Uterus (tissue), 4 donors: ENCODE data around the gene NEMP1. TPM values are rescaled to one million over a fixed set of nuclear protein-coding genes. Genes with fewer than 3 reads are reported as not detected.

Experiments
- DNase-seq, 2 donors: peaks; one replicate each; pipeline ENCODE4 v3.0.0-alpha.2; 2019 to 2020
- H3K27ac ChIP-seq, 2 donors: fragments of 200-600 bp; sonication (generic); 1 replicate in 1 of 2; 2 replicates in 1 of 2; pipeline ENCODE4 v1.5.1; 2016 to 2018
- H3K27me3 ChIP-seq, 2 donors: fragments of 200-600 bp; sonication (generic); one replicate each; pipeline ENCODE4 v1.5.1; 2018 to 2019; ENCODE audit warnings: control low read depth in 1 of 2
- H3K36me3 ChIP-seq, 2 donors: fragments of 200-600 bp; sonication (generic); one replicate each; pipeline ENCODE4 v1.5.1; 2019; ENCODE audit warnings: control low read depth in 1 of 2
- H3K4me1 ChIP-seq, 2 donors: fragments of 200-600 bp; sonication (generic); one replicate each; pipeline ENCODE4 v1.5.1; 2018 to 2019; ENCODE audit warnings: control low read depth in 1 of 2
- H3K4me3 ChIP-seq, 2 donors: fragments of 200-600 bp; sonication (generic); 1 replicate in 1 of 2; 2 replicates in 1 of 2; pipeline ENCODE4 v1.5.1; 2018 to 2019; ENCODE audit warnings: mild to moderate bottlenecking in 1 of 2
- H3K9me3 ChIP-seq, 2 donors: fragments of 200-600 bp; sonication (generic); one replicate each; pipeline ENCODE4 v1.5.1; 2019; ENCODE audit warnings: control low read depth in 1 of 2
- POLR2A ChIP-seq, 2 donors: fragments of 450-650 bp; IDR thresholded peaks; one replicate each; pipeline ENCODE4 v1.6.1; 2016; ENCODE audit warnings: antibody characterized with exemption in 2 of 2, mild to moderate bottlenecking in 1 of 2, moderate library complexity in 1 of 2
- intact Hi-C: fragments of 100-400 bp; cut with DNase I; formaldehyde crosslinking; loops from one replicate; pipeline ENCODE4 v1.15.1; 2023; ENCODE audit warnings: low total_unique reads
- total RNA-seq, 4 donors: library from RNA; depleted of rRNA in 3 of 4; stranded (reverse); fragments of >200 nt in 3 of 4; gene quantifications; one replicate each; pipeline versions ENCODE4 v1.1.0 to v1.2.4, GENCODE V29; 2014 to 2023
- TF ChIP-seq, protein P1 (sequence below), 4 experiments: fragments of 200-600 bp in 2 of 4; fragments of 450-650 bp in 2 of 4; sonication (generic) in 2 of 4; IDR thresholded peaks; one replicate each; pipeline ENCODE4 v1.5.1; 2016 to 2019; ENCODE audit warnings: antibody characterized with exemption in 4 of 4, mild to moderate bottlenecking in 2 of 4, moderate library complexity in 1 of 4
- donor health status: DM: yes; HTN: yes; CAD: no.

The NEMP1 gene
- total RNA-seq, 4 donors from 2014 or later = 1.5 to 18.0 (median 9.9) TPM

DNA sequence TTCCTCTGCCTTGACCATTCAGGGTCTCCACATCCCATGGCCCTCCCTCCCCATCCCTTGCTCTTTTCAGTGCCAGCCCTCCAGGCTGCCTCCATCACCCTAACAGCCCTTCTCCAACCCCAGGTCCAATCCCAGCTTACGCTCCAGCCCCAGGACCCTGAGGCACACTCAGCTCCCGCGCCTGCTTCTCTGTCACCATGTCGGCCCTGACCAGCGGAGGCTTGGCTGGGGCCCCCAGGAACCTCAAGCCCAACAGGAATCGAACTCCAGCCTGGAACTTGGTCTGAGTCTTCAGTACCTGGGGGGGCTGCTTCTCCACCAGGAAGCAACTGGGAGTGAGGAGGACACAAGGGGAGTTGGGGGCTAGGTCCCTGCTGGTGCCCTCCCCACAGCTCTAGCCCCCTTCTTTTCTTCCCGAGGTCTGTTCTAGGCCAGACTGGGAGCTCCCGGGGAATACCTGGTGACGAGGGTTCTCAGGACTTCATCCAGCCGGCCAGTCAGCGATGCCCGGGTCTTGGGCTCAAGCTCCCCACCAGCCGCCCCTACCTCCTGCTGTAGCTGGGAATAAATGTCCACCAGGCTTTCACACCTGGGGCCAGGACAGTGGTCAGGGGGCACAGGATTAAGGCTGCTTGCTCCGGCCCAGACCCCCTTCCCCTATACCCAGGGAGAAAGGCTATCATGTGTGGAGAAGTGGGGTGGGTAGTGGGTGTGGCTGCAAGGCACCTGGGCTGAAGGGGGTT lies 26.6 kb upstream of the NEMP1 start:
- TF ChIP-seq, protein P1, sequence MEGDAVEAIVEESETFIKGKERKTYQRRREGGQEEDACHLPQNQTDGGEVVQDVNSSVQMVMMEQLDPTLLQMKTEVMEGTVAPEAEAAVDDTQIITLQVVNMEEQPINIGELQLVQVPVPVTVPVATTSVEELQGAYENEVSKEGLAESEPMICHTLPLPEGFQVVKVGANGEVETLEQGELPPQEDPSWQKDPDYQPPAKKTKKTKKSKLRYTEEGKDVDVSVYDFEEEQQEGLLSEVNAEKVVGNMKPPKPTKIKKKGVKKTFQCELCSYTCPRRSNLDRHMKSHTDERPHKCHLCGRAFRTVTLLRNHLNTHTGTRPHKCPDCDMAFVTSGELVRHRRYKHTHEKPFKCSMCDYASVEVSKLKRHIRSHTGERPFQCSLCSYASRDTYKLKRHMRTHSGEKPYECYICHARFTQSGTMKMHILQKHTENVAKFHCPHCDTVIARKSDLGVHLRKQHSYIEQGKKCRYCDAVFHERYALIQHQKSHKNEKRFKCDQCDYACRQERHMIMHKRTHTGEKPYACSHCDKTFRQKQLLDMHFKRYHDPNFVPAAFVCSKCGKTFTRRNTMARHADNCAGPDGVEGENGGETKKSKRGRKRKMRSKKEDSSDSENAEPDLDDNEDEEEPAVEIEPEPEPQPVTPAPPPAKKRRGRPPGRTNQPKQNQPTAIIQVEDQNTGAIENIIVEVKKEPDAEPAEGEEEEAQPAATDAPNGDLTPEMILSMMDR (IDR thresholded peaks at IDR 0.05) = no peak
- no peak for TF ChIP-seq POLR2A (IDR thresholded peaks at IDR 0.05)
- intact Hi-C loops = no loop called here
- no peaks in the 10 kb centered on the region for H3K36me3 ChIP-seq
- H3K4me1 ChIP-seq = peaks cover 0 to 5% of the 10 kb centered on the region in 2 donors
- no peaks in the 10 kb centered on the region for H3K9me3 ChIP-seq
- no peaks in the 10 kb centered on the region for H3K27me3 ChIP-seq
- no peak overlapping the region for H3K27ac ChIP-seq
- no peak overlapping the region for H3K4me3 ChIP-seq
- DNase-seq = no peak

DNA sequence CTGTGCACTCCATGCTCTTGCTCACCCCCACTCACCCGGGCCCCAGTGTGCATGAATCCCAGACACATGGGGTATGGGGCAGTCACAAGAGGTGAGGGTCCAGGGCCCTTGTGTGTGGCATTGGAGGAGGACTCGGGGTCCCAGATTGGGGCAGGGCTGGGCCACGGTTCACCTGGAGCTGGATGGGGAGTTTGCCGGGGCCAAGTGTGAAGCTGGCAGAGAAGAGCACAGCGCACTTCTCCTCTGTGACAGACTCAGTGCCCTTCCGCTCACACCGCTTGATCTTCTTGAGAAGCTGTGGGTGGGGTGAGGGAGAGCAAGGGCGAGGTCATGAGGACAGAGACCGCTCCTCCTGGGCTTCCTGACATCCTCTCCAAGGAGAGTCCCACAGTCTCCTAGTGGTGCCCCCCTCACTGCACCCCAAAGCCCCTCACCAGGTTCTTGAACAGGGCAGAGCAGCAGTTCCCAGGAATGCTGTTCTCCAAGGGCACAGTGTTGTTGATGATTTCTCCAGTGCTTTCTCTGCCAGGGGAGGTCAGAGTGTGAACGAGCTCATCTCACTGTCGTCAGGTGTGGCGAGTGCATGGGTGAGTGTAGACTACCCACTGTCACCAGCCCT lies 25.8 kb upstream of the NEMP1 start:
- intact Hi-C loops = no loop called here
- Histone ChIP-seq H3K9me3 (no peaks in the 10 kb centered on the region), H3K36me3 (no peaks in the 10 kb centered on the region), H3K4me1 (peaks cover 0 to 5% of the 10 kb centered on the region in 2 donors), H3K27me3 (no peaks in the 10 kb centered on the region), H3K4me3 (no peak overlapping the region), H3K27ac (no peak overlapping the region)
- DNase-seq = no peak
- TF ChIP-seq POLR2A (IDR thresholded peaks at IDR 0.05) = no peak
- TF ChIP-seq, protein P1 (IDR thresholded peaks at IDR 0.05) = no peak

DNA sequence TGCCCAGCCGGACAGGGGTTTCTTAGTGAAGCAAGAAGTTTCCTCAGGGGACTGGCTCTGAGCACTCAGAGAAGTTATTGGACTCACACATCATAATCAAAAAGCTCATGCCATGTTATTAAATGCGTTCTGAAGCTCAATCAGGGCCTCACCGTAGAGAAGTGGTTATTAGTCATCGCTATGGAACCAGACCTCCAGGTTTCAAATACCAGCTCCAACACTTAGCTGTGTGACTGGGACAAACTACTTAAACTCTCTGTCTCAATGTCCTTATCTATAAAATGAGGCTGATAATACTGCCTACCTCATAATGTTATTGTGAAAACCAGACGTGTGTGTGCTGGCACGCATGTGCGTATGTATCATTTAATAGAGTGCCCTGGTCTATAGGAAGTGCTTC lies 25.3 kb upstream of the NEMP1 start:
- no peak for DNase-seq
- no peaks in the 10 kb centered on the region for H3K4me1 ChIP-seq
- H3K4me3 ChIP-seq = no peak overlapping the region
- intact Hi-C loops = no loop called here
- no peaks in the 10 kb centered on the region for H3K36me3 ChIP-seq
- H3K27me3 ChIP-seq = no peaks in the 10 kb centered on the region
- no peak overlapping the region for H3K27ac ChIP-seq
- TF ChIP-seq, protein P1 (IDR thresholded peaks at IDR 0.05) = no peak
- no peak for TF ChIP-seq POLR2A (IDR thresholded peaks at IDR 0.05)
- H3K9me3 ChIP-seq = no peaks in the 10 kb centered on the region

DNA sequence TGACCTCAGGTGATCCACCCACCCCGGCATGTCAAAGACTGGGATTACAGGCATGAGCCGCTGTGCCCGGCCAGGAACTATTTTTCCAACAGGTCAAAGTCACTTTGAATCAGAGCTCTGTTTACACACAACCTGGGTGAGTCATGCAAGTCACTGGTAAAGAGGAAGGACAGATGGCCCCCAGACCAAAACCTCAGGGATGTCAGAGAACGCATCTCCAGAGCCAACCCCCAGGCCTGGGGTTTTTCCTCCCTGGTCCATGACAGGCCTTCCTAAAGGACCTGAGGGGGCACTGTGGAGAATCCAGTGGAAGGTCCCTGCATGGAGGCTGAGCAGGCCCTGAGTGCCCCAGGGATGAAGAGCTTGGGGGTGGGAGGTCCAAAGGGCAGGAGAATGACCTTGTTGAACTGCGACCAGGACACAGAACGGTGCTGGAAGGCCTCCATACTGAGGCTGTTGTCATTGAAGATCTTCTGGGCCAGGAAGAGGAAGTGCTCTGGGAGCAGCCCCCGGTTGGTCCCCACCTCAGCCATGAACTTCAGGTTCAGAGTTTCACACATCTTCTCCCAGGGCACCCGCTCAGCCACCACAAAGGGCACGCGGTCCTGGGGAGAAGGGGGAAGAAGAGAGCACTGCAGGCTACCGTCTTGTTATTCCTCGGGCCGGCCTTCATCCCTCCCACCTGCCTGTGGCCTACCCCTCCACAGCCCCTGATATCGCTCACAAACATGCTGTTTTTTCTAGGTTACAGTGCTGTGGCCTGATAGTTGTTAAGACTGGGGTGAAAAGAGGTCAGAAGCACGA lies 23.5 kb upstream of the NEMP1 start:
- Histone ChIP-seq H3K27me3 (no peaks in the 10 kb centered on the region), H3K4me1 (no peaks in the 10 kb centered on the region), H3K4me3 (no peak overlapping the region), H3K27ac (no peak overlapping the region), H3K9me3 (no peaks in the 10 kb centered on the region), H3K36me3 (no peaks in the 10 kb centered on the region)
- TF ChIP-seq, protein P1 (IDR thresholded peaks at IDR 0.05) = no peak
- no peak for TF ChIP-seq POLR2A (IDR thresholded peaks at IDR 0.05)
- intact Hi-C loops = no loop called here
- DNase-seq = no peak

DNA sequence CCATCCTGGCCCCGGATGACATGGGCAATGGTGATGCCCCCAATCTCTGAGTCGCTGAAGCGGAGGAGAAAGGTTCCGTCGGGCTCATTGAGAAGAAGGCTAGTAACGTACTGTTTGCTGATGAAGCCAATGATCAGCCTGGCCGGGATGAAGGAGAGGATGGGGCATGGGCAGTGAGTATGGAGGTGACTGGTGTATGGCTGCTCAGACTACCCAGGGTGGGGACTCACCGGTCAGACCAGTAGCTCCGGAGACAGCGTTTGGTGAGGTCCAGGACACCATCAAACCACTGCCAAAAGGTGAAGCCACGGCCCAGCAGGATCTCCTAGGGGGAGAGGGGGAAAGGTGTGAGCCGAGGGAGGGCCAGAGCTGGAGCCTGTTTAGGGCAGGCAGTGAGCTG lies 21.2 kb upstream of the NEMP1 start:
- DNase-seq = no peak
- Histone ChIP-seq H3K27me3 (no peaks in the 10 kb centered on the region), H3K27ac (no peak overlapping the region), H3K9me3 (no peaks in the 10 kb centered on the region), H3K4me1 (peaks cover 0 to 1% of the 10 kb centered on the region in 2 donors), H3K4me3 (no peak overlapping the region), H3K36me3 (no peaks in the 10 kb centered on the region)
- TF ChIP-seq POLR2A (IDR thresholded peaks at IDR 0.05) = no peak
- TF ChIP-seq, protein P1 (IDR thresholded peaks at IDR 0.05) = no peak
- intact Hi-C loops = no loop called here
